ENCODE measurements around the gene HOGA1.
A peak's percentile ranks its signal among the peaks of the same experiment; 100 is the strongest.
"Not testable (repeated sequence)": the region's sequence is repeated elsewhere in the genome, so short reads cannot be mapped to it uniquely, and the experiment has no call there.

The HOGA1 gene

DNA sequence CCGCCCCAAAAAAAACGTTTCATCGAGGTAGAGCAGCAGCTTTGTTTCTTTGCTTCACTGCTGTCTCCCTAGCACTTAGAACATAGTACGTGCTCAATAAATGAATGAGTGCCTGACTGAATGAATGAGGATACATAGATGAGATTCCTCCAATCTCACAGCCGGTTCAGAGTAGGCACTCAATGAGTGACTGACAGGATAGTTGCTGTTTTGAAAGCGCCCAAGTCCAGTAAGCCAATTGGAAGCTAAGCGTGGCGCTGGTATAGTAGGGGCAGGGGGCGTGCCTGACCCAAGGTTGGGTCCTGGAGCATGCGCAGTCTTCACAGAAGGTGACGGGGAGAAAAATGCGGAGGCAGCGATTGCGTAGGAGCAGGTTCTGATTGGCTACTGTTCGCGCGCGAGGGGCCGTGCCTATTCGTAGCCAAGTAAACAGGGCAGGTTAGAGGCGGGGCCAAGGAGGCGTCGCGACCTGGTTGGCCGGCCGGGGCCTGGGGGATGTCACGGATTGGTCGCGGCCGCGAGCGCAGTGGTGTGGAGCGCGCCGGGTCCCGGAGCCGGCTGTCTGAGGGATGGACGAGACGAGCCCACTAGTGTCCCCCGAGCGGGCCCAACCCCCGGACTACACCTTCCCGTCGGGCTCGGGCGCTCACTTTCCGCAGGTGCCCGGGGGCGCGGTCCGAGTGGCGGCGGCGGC, 56.1 kb downstream of the HOGA1 start, which contains the start of gene PI4K2A:
Gene PI4K2A, plus strand, starts transcription at position 498 of the 694 bp plus-strand sequence. Its CDS starts 72 bp downstream, at position 570.
- H3K27ac ChIP-seq = peak within 1 kb of the TSS; percentile 82 to 97
- peak; percentile 99 for DNase-seq (ENCODE audit: low spot score)
- H3K4me3 ChIP-seq = peak within 1 kb of the TSS; percentile 99
- TF ChIP-seq, protein P1, sequence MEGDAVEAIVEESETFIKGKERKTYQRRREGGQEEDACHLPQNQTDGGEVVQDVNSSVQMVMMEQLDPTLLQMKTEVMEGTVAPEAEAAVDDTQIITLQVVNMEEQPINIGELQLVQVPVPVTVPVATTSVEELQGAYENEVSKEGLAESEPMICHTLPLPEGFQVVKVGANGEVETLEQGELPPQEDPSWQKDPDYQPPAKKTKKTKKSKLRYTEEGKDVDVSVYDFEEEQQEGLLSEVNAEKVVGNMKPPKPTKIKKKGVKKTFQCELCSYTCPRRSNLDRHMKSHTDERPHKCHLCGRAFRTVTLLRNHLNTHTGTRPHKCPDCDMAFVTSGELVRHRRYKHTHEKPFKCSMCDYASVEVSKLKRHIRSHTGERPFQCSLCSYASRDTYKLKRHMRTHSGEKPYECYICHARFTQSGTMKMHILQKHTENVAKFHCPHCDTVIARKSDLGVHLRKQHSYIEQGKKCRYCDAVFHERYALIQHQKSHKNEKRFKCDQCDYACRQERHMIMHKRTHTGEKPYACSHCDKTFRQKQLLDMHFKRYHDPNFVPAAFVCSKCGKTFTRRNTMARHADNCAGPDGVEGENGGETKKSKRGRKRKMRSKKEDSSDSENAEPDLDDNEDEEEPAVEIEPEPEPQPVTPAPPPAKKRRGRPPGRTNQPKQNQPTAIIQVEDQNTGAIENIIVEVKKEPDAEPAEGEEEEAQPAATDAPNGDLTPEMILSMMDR (IDR thresholded peaks at IDR 0.05) = no peak

GRCh38 chr10:97640868-97641811, 57.0 kb downstream of the HOGA1 start:
- Histone ChIP-seq H3K27ac (peak overlapping the region; percentile 82 to 97), H3K4me3 (peak overlapping the region; percentile 99)
- DNase-seq (ENCODE audit: low spot score) = peak; percentile 81
- TF ChIP-seq, protein P1 (IDR thresholded peaks at IDR 0.05) = no peak

- not testable (repeated sequence) for H3K4me3 ChIP-seq; H3K27ac ChIP-seq; DNase-seq (ENCODE audit: low spot score)
These were observed 58.4 kb downstream of the HOGA1 start for GRCh38 chr10:97642471-97643159.

GRCh38 chr10:97643441-97643985, 59.3 kb downstream of the HOGA1 start:
- no peak for DNase-seq (ENCODE audit: low spot score)

DNA sequence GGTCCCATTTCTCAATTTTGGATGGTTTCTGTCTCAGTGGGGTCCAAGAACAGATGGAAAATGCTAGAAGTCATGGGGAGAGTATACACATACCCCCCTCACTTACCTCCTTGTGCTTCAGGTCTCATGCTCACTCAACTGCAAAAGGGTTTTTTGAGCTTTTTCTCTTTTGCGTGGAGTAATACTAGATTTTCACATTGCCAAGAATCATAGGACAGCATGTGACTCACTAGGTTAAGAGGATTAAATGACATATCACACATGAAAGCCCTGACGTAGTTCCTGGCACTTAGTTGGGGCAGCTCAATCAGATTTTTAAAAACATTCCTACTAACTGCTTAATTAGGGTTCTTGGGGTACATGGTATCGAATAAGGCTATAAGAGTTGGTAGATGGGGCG, 60.7 kb downstream of the HOGA1 start:
- no peak overlapping the region for H3K4me3 ChIP-seq
- TF ChIP-seq, protein P1 (IDR thresholded peaks at IDR 0.05) = no peak
- DNase-seq (ENCODE audit: low spot score) = no peak
- no peak overlapping the region for H3K27ac ChIP-seq

More at GRCh38 chr10:97643441-97643985, 59.3 kb downstream of the HOGA1 start:
- Histone ChIP-seq H3K4me3 (no peak overlapping the region), H3K27ac (no peak overlapping the region)
- TF ChIP-seq, protein P1 (IDR thresholded peaks at IDR 0.05) = no peak

DNA sequence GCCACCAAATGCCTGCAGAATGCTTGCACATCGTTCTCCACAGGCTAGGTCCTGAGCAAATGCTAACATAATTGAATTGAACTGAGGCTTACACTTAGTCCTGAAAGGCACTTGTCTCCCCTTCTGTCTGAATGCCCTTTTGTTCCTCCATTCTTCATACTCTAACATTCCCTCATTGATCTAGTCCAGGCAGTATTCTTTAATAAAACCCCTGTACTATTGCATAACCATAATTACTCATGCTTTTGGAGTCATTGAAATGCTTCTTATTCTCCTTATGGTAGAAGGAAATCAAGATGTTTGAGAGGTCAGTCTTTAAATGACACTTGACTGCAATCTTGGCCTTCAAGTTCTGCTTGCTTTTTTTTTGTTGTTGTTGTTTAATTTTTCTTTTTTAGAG, 63.4 kb downstream of the HOGA1 start:
- TF ChIP-seq, protein P1 (IDR thresholded peaks at IDR 0.05) = no peak
- Histone ChIP-seq H3K4me3 (no peak overlapping the region), H3K27ac (peak overlapping the region; percentile 14 to 26)
- no peak for DNase-seq (ENCODE audit: low spot score)
